H4 (cell line): Measurements from ENCODE around the gene IQCM. TPM values are rescaled to one million over a fixed set of nuclear protein-coding genes. Genes with fewer than 3 reads are reported as not detected.

Source experiments
- DNase-seq: peaks from one replicate; pipeline ENCODE4 v3.0.0-alpha.2; 2015; ENCODE audit warnings: low spot score
- total RNA-seq: library from RNA; depleted of rRNA; stranded (reverse); fragments of >200 nt; shearing (Covaris generic); gene quantifications from 2 replicates; pipeline ENCODE4 v1.2.3, GENCODE V29; 2014

IQCM gene
- total RNA-seq, 1 experiment from 2014 or later, result not detected

DNA sequence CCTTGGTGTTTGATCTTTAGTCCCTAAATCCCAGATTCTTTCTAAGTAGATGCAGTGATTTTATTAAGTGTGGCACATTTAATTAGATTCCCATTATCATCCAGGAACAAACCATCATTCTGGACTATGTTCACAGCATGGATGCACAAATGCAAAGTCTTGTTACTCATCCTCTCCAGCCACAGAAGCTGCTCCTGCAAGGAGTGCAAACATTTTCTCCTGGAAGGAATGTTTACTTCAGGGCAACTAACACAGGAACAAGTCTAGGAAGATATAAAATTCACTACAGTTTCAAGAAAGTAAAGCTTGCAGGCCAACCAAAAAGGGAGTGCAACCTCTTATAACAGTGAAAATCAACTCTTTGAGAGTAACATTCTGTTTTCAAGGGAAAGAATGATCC lies 106.0 kb downstream of the IQCM start:
- no peak for DNase-seq

- DNase-seq, result peak; percentile 42
These were observed 107.0 kb downstream of the IQCM start for GRCh38 chr4:149708513-149709130.

DNA sequence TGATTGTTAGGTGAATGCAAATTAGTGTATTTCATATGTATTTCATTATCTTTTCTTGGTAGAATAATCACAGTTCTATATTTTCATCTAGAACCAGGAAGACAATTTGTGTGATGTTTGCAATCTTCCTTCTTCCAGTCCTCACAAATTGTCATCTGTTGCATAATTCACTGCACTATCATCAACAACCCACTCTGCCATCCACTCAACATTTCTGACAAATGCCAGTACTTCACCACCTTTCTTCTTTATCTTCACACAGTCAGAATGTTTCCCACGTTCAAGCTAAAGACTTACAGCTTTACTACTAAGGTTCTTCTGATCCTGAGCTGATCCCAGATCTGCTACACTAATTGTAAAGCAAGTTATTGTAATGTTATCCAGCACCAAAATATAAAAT lies 107.8 kb downstream of the IQCM start:
- no peak for DNase-seq

DNA sequence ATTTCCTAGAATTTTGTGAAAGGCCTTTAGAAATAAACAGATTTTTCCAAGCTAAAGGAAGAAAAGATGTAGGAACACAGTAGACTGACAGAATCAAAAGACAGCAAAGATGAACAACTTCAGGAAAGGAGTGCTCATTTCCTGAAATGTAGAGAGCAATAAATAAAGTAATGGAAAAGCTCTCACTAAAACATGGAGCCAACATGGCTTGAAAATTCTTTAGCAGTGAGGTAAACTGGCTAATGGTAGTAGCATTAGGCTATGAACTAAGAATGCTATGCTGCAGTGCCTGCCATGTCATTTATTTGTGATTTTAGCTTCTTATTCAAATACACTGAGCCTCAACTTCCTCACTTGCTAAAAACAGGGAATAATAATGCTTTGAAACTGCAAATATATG lies 108.7 kb downstream of the IQCM start:
- no peak for DNase-seq

DNA sequence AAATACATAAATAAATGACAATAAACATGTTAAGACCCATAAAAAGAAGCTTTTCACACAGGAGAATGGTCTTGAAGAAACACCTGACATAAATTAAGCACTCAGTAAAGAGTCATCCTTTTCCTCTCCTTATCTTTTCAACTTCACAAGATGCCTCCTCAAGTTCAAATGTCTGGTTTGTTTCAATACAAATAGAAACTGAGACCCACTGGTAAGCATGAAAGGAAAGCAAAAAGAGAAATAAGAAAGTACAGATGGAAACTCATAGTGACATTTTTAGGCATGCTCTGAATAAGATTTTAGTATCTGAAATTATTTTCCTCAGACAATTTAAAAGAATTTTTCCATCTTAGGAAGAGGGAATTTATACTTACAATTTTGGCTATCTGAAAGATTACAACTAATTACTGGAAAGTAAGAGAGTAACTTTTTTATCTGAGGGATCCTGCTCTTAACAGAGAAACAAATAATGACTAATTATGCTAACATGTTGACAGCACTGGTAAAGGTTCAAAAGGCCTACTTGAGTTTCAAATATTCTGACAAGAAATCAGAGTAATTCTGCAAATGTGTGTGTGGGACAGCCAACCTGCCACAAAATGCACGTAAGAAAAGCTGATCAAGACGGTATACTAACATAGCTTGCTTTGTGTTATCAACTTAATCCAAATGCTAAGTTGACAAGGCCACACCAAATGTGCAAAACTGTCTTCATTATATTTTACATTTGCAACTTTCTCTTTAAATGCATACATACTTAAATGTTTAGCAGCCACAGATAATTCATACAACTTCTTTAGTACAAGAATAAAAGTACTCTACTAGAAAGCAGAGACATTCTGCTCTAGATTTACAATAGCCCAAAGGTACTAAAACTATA lies 113.0 kb downstream of the IQCM start:
- DNase-seq, result no peak

GRCh38 chr4:149701435-149702156 lies 114.0 kb downstream of the IQCM start:
- no peak for DNase-seq

DNA sequence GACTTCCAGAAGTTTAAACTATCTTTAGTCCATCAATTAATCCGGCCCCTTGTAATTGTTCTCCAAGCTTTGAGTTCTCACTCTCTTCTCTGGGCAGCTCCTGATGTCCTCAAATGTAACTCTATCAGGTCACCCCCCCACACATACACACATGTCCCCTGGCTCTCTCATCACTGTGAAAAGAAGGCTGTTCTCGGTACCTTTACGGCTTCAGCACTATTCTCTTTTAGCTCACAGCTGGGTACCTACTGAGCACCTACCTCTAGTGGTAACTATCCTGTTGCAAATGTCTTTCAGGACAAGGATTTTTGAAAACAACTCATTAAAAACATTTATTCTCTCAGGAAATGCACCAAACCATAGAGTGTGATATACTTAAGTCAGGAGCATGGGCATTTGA lies 115.4 kb downstream of the IQCM start:
- no peak for DNase-seq

- no peak for DNase-seq
These were observed 116.0 kb downstream of the IQCM start for GRCh38 chr4:149699642-149700041.

- DNase-seq, result no peak
These were observed 124.9 kb downstream of the IQCM start for GRCh38 chr4:149690726-149691125.

GRCh38 chr4:149684516-149684915 lies 131.1 kb downstream of the IQCM start:
- DNase-seq, result no peak

DNA sequence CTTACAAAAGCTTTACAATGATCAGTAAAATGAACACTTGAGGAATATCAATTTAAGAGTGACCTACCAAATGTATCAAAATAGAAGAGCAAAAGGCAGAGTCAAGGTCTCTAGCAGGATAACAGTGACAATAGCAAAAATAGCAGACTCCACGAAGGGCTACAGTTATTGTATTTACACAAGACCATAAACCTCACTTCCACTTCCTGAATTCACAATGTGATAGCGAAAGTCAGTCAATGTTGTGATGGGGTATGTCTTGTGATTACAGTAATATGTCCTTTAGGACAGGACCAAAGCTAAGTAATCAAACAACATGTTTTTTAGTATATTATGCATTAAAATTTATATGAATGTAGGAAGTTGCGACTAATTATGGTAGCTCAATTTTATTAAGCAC lies 139.6 kb downstream of the IQCM start:
- DNase-seq, result no peak

- peak; percentile 7 for DNase-seq
These were observed 169.9 kb downstream of the IQCM start for GRCh38 chr4:149645790-149646189.

GRCh38 chr4:149638073-149638472 lies 177.6 kb downstream of the IQCM start:
- DNase-seq, result no peak

GRCh38 chr4:149634368-149634767 lies 181.3 kb downstream of the IQCM start:
- DNase-seq, result no peak

GRCh38 chr4:149631629-149632028 lies 184.0 kb downstream of the IQCM start:
- DNase-seq, result no peak

DNA sequence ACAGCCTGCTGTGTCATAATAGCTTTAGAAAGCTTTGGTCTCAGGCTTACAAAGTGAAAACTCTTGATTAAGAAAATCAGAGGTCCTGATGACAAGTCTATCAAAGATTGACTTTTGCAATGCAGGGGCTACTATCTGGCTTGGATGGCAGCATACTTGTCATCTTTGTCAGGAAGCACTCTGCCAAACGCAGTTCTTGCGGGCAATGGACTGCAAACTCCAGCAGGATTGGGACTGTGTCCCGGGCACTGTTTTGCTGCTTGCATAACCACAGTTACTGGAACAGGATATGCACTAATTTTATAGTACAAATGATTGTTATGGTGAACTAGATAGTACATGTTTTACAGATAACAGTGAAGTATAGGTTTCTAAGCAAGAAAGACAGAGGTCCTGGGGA lies 185.6 kb downstream of the IQCM start:
- no peak for DNase-seq

- DNase-seq, result no peak
These were observed 209.9 kb downstream of the IQCM start for GRCh38 chr4:149605601-149606378.

- no peak for DNase-seq
These were observed 210.8 kb downstream of the IQCM start for GRCh38 chr4:149604827-149605226.

DNA sequence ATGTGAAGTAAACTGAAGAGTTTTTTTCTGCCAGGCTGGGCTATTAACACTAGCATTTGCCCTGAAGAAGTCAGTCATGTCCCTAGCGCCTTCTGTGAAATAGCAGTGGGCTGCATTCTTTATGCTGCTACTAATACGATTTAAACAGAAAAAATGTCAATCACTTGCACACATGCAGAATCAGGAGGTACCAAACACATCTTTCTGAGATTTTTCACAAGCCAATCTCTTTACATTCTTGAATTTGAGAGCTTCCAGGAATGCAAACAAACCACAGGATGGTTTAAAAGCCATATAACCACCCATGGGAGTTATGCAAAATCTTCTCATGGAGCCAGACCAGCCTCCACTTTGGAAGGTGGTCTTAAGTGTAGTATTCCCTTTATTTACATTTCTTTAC lies 220.1 kb downstream of the IQCM start:
- no peak for DNase-seq

DNA sequence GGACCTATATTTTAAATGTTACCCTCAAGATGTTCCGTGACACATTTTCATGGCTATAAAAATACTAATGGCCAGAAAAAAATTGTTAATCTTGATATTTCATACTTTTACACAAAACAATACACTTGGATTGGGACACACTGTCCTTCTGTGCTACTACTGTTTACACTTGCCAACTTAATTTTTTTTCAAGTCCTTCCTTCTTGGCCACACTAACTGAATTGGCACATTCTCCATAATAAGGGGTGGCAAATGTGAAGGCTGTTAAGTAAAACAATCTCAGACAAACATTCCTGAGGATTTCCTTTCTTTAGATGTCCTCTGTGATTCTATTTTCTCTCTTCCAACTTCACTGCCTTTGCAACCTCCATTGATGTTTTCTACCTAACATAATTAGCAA lies 225.8 kb downstream of the IQCM start:
- no peak for DNase-seq

- DNase-seq, result peak; percentile 10
These were observed 230.9 kb downstream of the IQCM start for GRCh38 chr4:149584722-149585121.

DNA sequence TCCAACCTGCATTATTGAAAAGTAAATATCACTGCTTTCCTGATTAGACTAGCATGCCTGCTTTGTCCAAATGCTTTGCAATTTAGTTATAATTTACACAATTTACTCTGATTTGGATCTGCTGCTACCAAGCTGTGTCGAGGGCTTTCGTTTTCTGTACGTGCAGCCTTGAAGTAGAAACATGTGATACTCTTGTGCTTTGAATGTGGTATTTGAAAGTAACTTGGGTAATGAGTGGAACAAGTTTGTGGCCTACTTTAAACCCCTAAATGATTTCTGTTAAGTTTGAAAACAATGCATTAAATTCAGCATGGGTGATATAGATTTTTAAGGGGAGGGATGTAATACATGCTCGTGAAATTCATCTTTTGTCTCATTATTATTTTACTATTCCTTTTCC lies 240.7 kb downstream of the IQCM start:
- no peak for DNase-seq
